Testis (tissue), 2 donors: ENCODE measurements around the gene ISY1.

Experiments used
- CTCF ChIP-seq, 3 experiments: fragments of 450-650 bp in 2 of 3; fragments of 200-600 bp in 1 of 3; sonication (generic) in 1 of 3; IDR thresholded peaks; one replicate each; pipeline ENCODE4 v1.5.1; 2016 to 2019; ENCODE audit warnings: antibody characterized with exemption in 3 of 3, mild to moderate bottlenecking in 2 of 3, moderate library complexity in 1 of 3
- POLR2A ChIP-seq: fragments of 450-650 bp; IDR thresholded peaks from one replicate; pipeline ENCODE4 v1.6.1; 2017; ENCODE audit warnings: antibody characterized with exemption, mild to moderate bottlenecking, moderate library complexity

- no peak for TF ChIP-seq POLR2A
- no peak for TF ChIP-seq CTCF (IDR thresholded peaks at IDR 0.05)
Observed at GRCh38 chr3:129199366-129199765, 38.5 kb upstream of the ISY1 start.
